DOHH2 (cell line): Measurements from ENCODE around the gene TSKU.

ENCODE experiments used
- CTCF ChIP-seq: fragments of 200-600 bp; sonication (generic); IDR thresholded peaks from one replicate; pipeline ENCODE4 v1.5.1; 2014; ENCODE audit warnings: antibody characterized with exemption, mild to moderate bottlenecking, low read depth, low read length; ENCODE audit not compliant: poor library complexity, severe bottlenecking
- EZH2phosphoT487 ChIP-seq: fragments of 200-600 bp; sonication (generic); IDR thresholded peaks from 2 replicates; pipeline ENCODE4 v1.6.1; 2017; ENCODE audit warnings: borderline replicate concordance, mild to moderate bottlenecking, antibody characterized with exemption, low read length, moderate library complexity, mixed read lengths

GRCh38 chr11:76830639-76831327 lies 47.6 kb downstream of the TSKU start:
- no peak for TF ChIP-seq CTCF
- TF ChIP-seq EZH2phosphoT487: no peak
